ENCODE measurements around the gene RNASE9. TPM values are rescaled to one million over a fixed set of nuclear protein-coding genes. Genes with fewer than 3 reads are reported as not detected.
A peak's percentile ranks its signal among the peaks of the same experiment; 100 is the strongest.
"Not testable (repeated sequence)": the region's sequence is repeated elsewhere in the genome, so short reads cannot be mapped to it uniquely, and the experiment has no call there.

RNASE9 gene
- total RNA-seq, result not detected in 2 replicates
- polyA plus RNA-seq (2012), result not detected

DNA sequence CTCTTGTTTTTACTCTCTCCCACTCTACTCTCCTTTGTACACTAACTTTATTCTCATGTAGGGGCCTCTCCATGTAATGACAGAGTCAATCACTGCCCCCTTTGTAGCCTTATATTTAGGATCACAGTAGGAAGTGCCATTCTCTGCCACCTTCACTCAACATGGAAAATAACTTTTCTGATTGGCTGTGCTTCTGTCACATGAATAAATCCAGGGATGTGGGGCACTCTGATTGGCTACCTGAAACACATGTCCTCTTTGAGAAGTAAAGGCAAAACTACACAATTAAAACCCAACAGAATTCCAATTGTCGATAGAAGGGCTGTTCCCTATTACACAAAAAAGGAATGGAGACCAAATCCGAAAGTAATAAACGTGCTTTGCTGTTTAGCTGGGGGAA lies at the start of gene RNASE9:
Gene RNASE9, minus strand, starts transcription at position 87 of the 400 bp plus-strand sequence.
- DNase-seq (ENCODE audit: low read depth), result peak; percentile 4

DNA sequence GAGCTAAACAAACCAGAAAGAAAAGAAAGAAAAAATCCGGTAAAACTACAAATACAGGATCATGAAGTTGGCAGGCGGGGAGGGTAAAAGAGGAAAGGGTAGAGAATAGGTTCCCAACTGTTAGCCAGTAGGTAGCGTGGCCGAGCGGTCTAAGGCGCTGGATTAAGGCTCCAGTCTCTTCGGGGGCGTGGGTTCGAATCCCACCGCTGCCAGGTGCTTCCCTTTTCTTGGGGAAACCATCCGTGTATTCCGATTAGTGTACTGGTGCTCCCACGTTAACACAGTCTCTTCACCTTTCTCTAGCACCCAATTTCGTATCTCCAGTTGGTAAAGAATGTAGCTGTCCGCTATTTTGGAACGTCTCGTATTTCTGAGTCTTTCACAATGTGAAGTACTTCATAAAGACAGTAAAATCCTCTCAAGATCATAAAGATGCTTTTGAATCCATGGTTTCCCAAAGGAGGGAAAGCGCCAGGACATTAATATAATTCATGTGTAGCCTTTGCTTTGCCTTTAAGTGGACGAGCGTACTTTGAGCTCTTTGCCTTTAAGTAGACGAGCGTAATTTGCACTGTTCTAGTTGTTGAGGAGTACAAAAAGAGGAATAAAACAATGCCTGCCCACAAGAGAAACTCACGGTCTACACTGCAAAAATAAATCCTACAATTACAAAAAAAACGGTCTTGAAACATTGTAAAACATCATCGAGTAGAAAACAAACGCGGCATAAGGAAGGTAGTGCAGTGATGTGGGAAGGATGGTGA lies 49.3 kb upstream of the RNASE9 start:
- DNase-seq (ENCODE audit: low read depth), result peak; percentile 71

DNA sequence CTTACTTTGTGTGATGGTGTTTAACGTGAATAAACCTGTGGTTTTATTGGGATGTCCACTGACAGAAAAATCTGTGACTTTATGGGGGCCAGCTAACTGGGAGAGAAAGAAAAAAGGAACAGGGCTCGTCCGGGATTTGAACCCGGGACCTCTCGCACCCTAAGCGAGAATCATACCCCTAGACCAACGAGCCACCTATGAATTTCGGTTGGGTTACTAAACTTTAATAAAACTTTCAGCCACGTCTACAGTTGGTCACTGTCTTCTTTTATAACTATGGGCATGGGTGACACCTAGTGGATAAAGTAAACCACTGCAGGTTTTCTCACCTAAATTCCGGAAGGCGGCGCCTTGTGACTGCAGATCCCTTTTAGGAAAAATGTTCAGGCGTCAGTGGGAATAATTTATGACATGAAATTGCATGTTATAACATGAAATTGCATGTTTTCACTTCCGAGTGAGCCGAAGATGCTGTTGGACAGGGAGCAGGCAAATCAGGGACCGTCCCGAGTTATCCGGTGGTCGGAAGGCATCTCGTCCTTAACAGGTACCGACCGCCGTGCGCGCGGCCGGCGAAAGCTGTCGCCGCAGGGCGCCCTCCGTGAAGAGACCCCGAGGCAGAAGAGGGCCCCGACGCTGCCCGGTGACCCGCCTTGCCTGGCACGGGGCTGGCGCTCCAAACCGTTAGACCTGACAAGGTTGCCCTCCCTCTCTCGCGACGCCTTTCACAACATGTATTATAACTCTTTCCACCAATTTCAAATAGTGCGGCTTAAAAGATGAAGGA lies 48.6 kb upstream of the RNASE9 start:
- peak; percentile 94 for DNase-seq (ENCODE audit: low read depth)

DNA sequence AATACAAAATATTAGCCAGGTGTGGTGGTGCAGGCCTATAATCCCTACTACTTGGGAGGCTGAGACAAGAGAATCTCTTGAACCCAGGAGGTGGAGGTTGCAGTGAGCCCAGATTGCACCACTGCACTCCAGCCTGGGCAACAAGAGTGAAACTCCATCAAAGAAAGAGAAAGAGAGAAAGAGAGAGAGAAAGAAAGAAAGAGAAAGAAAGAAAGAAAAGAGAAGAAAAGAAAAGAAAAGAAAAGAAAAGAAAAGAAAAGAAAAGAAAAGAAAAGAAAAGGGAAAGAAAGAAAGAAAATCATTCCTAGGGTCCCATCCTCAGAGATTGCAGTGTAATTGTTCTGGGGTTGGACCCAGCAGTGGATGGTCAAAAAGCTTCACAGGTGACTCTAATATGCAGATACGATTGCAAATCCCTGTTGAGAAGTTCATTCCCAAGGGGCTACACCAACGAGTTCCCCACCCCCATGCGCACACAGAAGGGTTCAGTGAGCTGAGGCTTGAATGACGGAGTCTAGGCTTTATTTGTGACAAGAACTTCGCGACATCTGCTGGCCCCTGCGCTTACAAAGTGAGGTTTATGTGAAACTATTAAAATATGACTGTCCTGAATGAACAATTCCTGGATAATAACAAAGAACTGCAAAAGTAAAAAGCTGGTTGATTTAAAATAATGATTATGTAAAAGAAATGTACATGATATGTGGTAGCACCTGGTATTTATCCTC lies 47.7 kb upstream of the RNASE9 start:
- DNase-seq (ENCODE audit: low read depth), result no peak

DNA sequence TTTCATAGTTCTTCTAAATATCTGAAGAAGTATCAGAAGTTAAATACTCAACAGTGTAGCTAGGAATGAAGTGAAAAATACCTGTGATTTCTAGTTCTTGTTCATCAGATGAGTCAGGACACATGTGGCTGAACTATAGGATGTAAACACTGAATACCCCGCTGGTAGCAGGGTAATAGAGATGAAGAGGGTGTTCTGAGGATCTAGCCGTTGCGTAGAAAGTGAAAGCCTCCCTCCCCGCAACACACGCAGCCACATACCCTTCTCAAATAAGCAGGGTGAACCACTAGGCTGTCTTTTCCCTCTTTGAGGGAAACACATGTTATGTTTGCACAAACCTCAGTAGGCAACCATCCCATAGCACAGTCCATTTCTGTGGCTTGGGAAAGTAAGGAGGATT lies 46.8 kb upstream of the RNASE9 start:
- no peak for DNase-seq (ENCODE audit: low read depth)

DNA sequence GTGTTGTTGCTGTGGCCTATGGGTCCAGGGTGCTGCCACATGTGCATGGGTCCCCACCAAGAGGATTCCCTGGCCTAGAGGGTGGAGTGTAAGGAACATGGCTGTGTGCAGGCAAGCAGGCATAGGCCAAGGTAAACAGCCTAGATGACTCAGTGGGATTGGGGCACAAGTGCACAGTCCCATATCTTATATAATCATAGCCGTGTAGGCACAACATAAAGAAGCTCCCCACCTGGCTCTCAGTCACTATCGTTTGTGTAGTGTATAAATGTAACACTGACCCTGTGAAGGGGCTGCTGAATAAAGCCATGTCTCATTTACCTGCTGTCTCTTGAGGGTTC lies 46.0 kb upstream of the RNASE9 start:
- no peak for DNase-seq (ENCODE audit: low read depth)

DNA sequence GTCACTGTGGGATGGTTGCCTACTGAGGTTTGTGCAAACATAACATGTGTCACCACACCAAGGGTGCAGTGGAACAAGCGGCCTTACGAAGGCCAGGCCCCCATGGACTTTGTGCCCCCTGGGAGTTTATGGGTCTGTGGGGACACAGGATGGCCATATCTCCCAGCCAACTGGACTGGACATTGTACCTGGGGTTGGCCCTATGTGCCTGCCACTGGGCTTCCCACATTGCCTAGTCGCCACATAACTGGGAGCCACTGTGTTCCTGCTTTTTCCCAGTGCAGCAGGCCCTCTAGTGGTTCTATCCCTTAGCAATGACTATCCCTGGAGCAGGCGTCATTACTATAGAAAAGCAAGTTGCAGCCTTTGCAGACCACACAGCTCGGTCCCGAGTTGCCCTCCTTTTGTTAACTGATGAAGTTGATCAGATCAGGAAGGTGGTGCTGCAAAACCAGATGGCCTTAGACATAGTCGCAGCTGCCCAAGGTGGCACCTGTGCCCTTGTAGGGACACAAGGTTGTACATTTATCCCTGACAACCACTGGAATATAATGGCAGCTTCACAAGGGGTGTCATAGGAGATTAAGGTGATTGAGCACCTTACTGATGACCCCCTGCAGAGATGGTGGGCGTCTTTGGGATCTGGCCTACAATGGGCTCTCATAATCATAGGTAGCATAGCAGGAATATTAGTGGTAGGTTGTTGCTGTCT lies 45.5 kb upstream of the RNASE9 start:
- DNase-seq (ENCODE audit: low read depth), result peak; percentile 15

DNA sequence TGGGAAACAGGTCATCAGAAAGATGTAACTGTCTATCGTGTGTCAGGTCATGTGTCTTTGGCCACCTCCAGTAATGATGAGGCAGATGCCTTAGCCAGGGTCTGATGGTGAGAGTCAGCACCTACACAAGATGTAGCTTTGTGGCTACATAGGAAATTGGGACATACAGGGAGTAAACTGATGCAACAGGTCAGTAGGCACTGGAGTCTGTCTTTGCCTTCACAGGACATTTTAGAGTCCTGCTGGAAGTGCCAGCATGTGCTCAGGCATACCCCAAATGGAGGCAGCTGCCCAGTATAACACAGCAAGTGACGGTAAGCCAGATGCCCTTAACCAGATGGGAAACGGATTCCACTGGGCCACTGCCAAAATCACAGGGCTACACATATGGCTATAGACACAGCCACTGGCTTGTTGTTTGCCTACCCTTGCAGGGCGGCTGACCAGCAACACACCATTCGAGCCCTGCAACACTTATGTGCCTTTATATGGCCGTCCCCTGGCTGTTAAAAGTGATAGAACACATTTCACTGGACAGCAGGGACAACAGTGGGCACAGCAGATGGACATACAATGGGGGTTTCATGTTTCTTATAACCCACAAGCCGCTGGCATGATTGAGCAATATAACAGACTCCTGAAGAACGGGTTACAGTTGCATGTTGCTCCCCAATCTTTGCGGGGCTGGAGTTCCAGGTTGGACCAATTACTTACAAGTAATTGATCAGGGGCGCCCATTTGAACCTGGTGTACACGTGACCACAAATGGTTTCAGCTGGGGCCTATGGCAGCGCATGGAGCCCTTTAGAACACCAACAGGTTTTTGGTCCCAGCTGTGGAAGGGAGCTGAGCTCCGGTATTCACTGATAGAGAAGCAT lies 43.2 kb upstream of the RNASE9 start:
- DNase-seq (ENCODE audit: low read depth), result peak; percentile 35

DNA sequence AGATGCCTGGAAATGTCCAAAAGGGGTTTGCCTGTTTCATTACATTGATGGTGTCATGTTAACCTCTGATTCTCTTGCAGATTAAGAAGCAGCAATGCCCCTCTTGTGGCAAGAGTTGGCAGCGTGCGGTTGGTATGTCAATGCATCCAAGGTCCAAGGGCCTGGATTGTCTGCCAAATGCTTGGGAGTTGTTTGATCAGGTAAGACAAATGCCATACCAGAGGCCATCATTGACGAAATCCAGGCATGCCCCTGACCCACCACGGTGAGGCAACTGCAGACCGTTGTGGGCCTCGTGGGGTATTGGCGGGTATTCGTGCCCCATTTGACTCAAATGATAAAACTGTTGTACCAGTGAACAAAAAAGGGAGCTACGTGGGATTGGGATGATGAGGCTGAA lies 41.7 kb upstream of the RNASE9 start:
- DNase-seq (ENCODE audit: low read depth), result no peak

DNA sequence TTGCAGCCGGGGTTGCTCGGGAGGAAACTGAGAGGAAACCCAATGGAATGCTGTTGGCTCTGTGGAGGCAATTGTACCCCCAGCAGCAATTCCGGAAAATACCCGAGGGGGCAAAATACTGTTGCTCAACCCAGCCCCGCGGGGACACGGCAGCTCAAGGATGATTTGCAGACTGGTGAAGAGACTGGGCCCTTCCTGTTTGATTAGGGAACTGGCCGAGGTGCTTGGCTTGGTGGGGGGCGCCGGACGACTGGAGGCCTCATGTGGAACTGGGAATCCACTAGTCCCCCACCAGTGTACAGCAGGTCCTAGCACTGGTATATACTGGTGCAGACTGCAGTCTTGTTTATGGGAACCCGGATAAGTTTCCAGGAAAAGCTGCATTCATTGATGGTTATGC lies 40.7 kb upstream of the RNASE9 start:
- no peak for DNase-seq (ENCODE audit: low read depth)

DNA sequence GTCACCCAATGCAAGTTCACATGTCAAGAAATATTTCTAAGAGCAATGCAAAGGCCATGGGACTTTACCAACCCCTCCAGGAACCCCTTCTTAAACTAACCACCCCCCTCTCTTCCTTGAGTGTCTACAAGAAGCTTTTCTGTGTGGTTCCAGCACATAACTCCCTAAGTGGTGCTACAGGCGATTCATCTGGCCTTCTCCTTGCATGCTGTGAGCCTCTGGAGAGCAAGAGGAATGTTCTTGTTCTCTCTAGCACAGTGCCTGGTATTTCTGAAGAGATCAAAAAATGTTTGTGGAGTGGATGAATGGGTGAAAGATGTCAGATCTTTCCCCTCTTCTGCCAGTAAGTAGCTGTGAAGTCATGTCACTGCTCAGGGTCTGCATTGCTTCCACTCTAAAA lies 36.3 kb upstream of the RNASE9 start:
- DNase-seq (ENCODE audit: low read depth), result no peak

DNA sequence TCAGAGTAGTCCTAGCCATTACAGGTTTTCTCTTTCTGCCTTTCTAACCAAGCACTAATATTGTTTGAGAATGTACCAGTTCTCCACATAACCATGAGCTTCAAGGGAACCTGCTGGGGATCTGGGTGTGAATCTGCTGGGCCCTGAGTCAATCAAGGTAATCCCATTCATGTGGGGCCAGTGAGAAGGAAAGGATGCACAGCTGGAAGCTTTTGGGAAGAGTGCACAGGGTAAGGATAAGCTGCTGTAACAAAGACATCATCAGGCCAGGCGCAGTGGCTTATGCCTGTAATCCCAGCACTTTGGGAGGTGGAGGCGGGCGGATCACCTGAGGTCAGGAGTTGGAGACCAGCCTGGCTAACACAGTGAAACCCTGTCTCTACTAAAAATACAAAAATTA lies 34.9 kb upstream of the RNASE9 start:
- DNase-seq (ENCODE audit: low read depth), result not testable (repeated sequence)

DNA sequence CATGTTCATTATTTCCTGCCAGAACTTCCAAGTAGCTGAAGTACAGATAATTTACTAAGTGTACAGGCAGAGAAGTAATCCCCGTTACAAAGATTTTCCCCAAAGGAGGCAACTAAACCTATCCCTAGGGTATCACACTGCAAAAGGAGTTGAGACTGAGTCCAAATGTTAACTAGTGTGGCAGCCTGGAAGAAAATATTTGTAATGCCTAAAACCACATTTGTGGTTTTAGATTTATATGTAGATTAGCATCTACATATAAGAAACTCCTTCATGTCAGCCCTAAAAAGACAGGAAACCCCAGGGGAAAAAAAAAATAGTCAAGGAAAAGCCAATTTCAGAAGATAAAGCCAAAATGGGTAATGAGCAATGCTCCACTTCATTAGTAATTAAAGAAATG lies 31.7 kb upstream of the RNASE9 start:
- DNase-seq (ENCODE audit: low read depth), result no peak

DNA sequence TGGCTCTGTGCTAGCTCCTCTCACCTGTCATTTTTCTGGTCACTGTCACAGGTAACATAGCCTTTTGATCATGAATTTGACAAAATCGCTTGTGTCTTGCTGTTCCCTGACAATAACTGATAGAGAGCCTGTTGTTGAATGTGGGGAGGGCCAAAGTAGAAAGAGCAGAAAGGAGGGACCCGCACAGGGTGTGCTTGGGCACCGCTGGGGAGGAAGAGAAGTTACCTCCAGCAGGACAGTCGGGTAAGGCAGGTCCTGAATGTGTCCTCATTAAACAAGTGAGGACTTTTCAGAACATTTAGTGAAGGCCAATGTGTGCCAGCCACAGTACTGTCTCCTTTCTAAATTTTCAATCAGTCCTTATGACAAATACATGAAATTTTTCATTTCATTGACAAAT lies 30.4 kb upstream of the RNASE9 start, which contains the start of gene RNASE12:
Gene RNASE12, minus strand, starts transcription at position 142 of the 400 bp plus-strand sequence. CDS start 653 bp downstream, outside the sequence.
- DNase-seq (ENCODE audit: low read depth), result no peak

DNA sequence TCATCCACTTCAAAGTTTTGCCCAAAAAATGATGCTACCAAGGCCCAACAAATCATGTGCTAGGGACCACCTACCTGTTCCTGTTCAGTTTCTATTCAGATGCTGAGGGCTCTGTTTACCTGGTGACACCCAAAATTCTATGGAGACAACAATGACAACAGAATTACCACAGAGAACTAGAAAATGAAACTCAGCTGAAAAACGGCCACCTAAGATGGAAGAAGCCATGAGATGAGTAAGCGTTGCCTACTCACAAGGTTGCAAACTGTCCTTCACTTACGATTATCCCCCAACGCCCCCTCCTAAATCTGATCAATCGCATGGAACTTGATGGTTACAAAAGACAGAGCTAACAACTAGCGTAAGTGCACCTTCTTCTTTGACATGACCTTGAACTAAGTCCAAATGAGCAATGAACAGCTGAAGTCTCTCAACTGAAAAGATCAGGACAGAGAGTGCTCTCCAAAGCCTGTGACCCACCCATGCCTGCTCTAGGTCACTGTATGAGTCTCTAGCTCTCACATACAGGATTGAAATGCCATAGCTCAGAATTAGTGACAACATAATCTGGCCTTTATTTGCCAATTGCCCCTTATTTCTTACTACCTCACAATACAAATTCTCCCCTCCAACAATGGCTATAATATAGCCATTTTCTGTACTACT lies 26.8 kb upstream of the RNASE9 start, which contains the start of gene RNASE11:
Gene RNASE11, minus strand, starts transcription at position 513 of the 666 bp plus-strand sequence.
- DNase-seq (ENCODE audit: low read depth), result no peak

DNA sequence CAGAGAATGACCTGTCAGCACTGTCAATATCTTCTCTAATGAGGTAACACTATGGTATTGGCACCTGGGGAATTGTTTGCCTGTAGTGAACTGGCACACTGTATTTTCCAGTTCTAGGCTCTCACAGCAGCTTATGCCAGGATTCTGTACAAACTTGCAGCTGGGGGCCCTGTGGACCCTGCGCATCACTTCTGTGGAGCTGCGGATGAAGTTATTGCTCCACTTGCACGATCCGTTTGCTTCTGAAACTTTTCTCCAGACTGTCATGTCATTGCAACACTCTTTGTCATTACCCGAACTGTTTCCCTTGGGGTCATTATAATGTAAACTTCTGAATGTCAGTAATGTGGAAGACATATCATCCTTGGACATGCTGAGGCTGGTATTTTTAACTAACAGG lies 23.1 kb upstream of the RNASE9 start:
- DNase-seq (ENCODE audit: low read depth), result no peak

DNA sequence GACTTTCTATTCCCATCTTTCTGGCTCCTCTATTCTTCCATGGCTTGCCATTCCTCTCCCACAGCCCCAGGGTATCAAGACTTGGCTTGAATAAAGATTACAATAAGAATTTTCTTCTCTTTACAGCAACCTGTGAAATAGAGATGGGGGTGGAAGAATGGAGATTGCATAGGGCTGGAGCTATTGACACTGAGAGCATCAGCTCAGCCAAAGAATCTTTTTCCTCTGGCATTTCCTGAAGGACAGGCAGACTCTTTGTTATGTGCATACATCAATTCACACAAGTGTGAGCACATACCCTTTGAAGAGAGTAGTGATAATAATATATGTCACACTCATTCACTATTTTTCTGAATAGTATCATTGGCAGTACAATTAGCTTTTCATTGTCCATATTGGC lies 22.3 kb upstream of the RNASE9 start:
- no peak for DNase-seq (ENCODE audit: low read depth)

DNA sequence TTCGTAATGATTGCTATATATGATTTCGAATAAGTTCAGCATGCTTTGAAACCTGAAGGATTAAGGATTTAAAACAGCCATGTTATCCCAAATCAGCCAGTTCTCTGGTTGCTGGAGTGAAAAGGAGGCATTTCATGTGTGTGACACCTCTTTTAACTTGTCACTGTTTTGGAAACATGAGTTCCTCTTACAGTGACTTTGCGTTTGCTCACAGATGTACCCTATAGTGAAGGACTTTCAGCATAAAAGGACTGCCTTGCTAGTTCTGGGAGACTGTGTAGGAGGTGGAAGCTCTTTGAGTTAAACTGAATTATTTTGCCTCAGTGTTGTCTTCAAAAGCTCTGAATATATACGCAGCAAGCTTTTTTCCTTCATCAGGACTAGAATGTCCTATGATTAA lies 19.4 kb upstream of the RNASE9 start:
- no peak for DNase-seq (ENCODE audit: low read depth)

DNA sequence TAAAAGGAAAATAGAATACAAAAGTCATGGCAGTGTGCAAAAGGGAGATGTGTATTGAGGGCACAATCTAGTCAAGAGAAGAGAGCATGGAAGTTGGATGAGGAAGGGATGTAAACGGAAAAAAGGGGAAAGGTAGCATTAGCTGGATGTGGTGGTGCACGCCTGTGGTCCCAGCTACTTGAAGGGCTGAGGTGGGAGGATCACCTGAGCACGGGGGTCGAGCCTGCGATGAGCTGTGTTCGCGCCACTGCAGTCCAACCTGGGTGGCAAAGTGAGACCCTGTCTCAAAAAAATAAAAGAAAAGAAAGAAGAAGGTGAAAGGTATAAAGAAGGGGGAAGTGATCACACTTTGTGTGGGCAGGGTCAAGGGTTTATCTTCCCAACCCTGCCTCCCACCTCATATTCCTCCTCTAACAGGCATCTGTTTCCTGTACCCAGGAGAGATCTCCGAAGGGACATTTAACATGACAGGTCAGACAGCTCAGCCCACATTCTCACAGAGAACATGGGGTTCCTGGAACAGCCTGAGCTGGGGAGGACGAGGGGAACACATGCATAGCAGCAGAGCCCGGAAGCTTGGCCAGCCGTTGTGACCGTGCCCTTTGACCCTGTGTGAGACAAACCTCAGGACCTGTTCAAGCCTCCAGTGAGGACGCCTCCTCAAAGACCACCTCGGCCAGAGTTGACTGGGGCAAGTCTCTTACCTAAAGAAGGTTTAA lies 18.1 kb upstream of the RNASE9 start:
- no peak for DNase-seq (ENCODE audit: low read depth)
